ENCODE data around the gene COL18A1. TPM values are rescaled to one million over a fixed set of nuclear protein-coding genes. Genes with fewer than 3 reads are reported as not detected.

Gene COL18A1
- total and polyA plus RNA-seq, 11 donors, result 31.7 to 109 (median 59.0) TPM

GRCh38 chr21:45465611-45466329 is 60.8 kb downstream of the COL18A1 start:
- WGBS, 4 donors, result 75 to 81% (median 78%) methylated on average over 13 to 27 of the region's 27 CpGs
- Histone ChIP-seq H3K4me3 (no peak overlapping the region), H3K27ac (no peak overlapping the region), H3K36me3 (peaks cover 0 to 17% (median 6%) of the 10 kb centered on the region in 9 donors), H3K27me3 (no peaks in the 10 kb centered on the region), H3K9me3 (peaks cover 0 to 21% (median 13%) of the 10 kb centered on the region in 12 donors), H3K4me1 (peaks cover 0 to 24% (median 11%) of the 10 kb centered on the region in 12 donors)
- ATAC-seq, result peak in 1 of 4 donors; percentile 3
- TF ChIP-seq CTCF (IDR thresholded peaks at IDR 0.05), result no peak
- DNase-seq, result peak in 3 of 5 donors; percentile 23 to 58 (median 24)
- intact Hi-C loops (cut with DNase I), result no loop called here

DNA sequence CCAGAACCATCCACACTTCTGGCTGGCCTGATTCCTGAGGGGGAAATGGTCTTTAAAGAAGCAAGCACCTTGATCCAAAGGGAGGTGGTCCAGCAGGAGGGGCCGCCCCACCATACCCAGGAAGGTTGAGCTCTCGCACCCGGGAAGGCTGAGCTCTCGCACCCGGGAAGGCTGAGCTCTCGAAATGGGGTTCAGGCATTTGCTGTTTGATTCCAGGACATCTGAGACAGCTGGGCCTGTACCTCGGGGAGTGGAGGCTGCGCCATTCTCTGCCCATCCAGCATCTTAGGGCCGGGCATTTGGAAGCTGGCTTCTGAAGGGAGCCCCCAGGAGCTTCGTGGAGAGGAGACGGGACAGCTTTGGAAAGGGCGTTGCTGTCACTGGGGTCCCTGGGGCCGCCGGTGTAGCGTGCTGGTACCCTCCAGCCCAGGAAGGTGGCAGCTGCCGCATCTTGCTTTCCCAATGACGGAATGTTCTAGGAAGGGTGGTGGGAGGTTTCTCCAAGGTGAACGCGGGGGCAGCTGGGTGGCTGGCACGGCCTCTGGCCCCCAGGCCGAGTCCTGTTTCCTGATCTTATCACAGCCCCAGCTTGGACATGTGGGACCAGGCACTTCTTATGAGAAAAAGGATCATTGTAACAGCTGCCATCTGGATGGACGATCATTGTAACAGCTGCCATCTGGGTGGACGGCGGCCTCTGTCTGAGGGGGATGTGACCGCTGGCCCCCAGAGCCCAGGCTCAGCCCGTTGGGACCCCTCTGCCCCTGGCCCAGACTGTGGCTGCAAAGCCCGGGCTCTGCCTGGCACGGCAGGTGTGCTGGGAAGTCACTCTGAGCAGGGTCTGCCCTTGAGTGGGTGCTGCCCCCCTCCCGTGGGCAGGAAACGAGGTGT is 61.6 kb downstream of the COL18A1 start:
- Histone ChIP-seq H3K27ac (no peak overlapping the region), H3K4me3 (no peak overlapping the region), H3K27me3 (no peaks in the 10 kb centered on the region), H3K36me3 (peaks cover 0 to 17% (median 3%) of the 10 kb centered on the region in 9 donors), H3K4me1 (peaks cover 0 to 32% (median 17%) of the 10 kb centered on the region in 12 donors), H3K9me3 (peaks cover 0 to 13% (median 8%) of the 10 kb centered on the region in 12 donors)
- DNase-seq, result peak in 3 of 5 donors; percentile 15 to 60 (median 22)
- intact Hi-C loops (cut with DNase I), result no loop called here
- no peak for ATAC-seq
- TF ChIP-seq POLR2A (IDR thresholded peaks at IDR 0.05) (no peak), CTCF (IDR thresholded peaks at IDR 0.05) (no peak)
- WGBS, 4 donors, result 80 to 90% (median 86%) methylated on average over 10 to 30 of the region's 30 CpGs

GRCh38 chr21:45467221-45467779 is 62.3 kb downstream of the COL18A1 start:
- H3K9me3 ChIP-seq, result peaks cover 0 to 6% (median under 1%) of the 10 kb centered on the region in 12 donors
- peaks cover 0 to 17% (median 3%) of the 10 kb centered on the region in 9 donors for H3K36me3 ChIP-seq
- peak in 3 of 5 donors; percentile 19 to 61 (median 27) for DNase-seq
- H3K27ac ChIP-seq, result no peak overlapping the region
- H3K4me3 ChIP-seq, result no peak overlapping the region
- WGBS, 4 donors, result 90 to 96% (median 94%) methylated on average over 11 to 25 of the region's 25 CpGs
- peaks cover 0 to 39% (median 24%) of the 10 kb centered on the region in 12 donors for H3K4me1 ChIP-seq
- no peaks in the 10 kb centered on the region for H3K27me3 ChIP-seq
- ATAC-seq, result no peak
- intact Hi-C loops (cut with DNase I), result no loop called here
- no peak for TF ChIP-seq POLR2A (IDR thresholded peaks at IDR 0.05)

DNA sequence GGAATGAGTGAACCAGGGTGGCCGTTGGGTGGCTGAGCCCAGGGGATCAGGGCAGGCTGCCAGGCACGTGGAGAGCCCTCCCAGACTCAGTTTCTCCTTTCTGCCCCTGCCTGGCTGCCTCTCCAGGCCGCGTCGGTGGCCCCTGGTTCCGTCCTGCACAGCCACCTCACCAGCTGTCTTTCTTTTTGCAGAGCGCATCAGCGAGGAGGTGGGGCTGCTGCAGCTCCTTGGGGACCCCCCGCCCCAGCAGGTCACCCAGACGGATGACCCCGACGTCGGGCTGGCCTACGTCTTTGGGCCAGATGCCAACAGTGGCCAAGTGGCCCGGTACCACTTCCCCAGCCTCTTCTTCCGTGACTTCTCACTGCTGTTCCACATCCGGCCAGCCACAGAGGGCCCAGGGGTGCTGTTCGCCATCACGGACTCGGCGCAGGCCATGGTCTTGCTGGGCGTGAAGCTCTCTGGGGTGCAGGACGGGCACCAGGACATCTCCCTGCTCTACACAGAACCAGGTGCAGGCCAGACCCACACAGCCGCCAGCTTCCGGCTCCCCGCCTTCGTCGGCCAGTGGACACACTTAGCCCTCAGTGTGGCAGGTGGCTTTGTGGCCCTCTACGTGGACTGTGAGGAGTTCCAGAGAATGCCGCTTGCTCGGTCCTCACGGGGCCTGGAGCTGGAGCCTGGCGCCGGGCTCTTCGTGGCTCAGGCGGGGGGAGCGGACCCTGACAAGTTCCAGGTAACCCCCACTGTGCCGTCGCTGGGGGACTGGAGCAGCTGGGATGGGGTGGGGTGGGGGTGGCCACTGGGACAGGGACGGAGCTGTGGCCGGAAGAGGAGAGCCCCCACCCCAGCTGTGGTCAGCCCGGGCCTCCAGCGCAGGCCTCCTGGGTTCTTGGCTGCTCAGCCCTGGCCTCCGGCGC is 63.3 kb downstream of the COL18A1 start:
- Histone ChIP-seq H3K9me3 (no peaks in the 10 kb centered on the region), H3K4me3 (no peak overlapping the region), H3K27ac (peak overlapping the region in 1 of 12 donors; percentile 24), H3K36me3 (peaks cover 0 to 17% (median 3%) of the 10 kb centered on the region in 9 donors), H3K4me1 (peaks cover 0 to 49% (median 29%) of the 10 kb centered on the region in 12 donors), H3K27me3 (no peaks in the 10 kb centered on the region)
- intact Hi-C loops (cut with DNase I), result no loop called here
- peak in 3 of 5 donors; percentile 24 to 65 (median 26) for DNase-seq
- no peak for ATAC-seq
- TF ChIP-seq POLR2A (IDR thresholded peaks at IDR 0.05) (no peak), CTCF (IDR thresholded peaks at IDR 0.05) (no peak)
- WGBS, 4 donors, result 90 to 97% (median 92%) methylated on average over 20 to 45 of the region's 45 CpGs
